ENCODE measurements around the gene COL27A1. TPM values are rescaled to one million over a fixed set of nuclear protein-coding genes. Genes with fewer than 3 reads are reported as not detected.

COL27A1 gene
- total RNA-seq, 1 donor from 2014 or later = 3.9 TPM

- no peak for DNase-seq
- no peak overlapping the region for H3K4me3 Mint-ChIP-seq (ENCODE audit: unreplicated experiment)
- no peak overlapping the region for H3K27ac Mint-ChIP-seq (ENCODE audit: unreplicated experiment)
- TF ChIP-seq, protein P1, sequence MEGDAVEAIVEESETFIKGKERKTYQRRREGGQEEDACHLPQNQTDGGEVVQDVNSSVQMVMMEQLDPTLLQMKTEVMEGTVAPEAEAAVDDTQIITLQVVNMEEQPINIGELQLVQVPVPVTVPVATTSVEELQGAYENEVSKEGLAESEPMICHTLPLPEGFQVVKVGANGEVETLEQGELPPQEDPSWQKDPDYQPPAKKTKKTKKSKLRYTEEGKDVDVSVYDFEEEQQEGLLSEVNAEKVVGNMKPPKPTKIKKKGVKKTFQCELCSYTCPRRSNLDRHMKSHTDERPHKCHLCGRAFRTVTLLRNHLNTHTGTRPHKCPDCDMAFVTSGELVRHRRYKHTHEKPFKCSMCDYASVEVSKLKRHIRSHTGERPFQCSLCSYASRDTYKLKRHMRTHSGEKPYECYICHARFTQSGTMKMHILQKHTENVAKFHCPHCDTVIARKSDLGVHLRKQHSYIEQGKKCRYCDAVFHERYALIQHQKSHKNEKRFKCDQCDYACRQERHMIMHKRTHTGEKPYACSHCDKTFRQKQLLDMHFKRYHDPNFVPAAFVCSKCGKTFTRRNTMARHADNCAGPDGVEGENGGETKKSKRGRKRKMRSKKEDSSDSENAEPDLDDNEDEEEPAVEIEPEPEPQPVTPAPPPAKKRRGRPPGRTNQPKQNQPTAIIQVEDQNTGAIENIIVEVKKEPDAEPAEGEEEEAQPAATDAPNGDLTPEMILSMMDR (IDR thresholded peaks at IDR 0.05; ENCODE audit: partially characterized antibody, unreplicated experiment) = no peak
- H3K9me3 Mint-ChIP-seq (ENCODE audit: unreplicated experiment) = peaks cover 8% of the 10 kb centered on the region
- H3K36me3 Mint-ChIP-seq (ENCODE audit: unreplicated experiment) = peaks cover 10% of the 10 kb centered on the region
- peaks cover 2% of the 10 kb centered on the region for H3K4me1 Mint-ChIP-seq (ENCODE audit: low read depth, unreplicated experiment)
- peaks cover 4% of the 10 kb centered on the region for H3K27me3 Mint-ChIP-seq (ENCODE audit: unreplicated experiment)
These were observed 13.6 kb upstream of the COL27A1 start for GRCh38 chr9:114141553-114142402.

GRCh38 chr9:114143234-114143633 is 12.1 kb upstream of the COL27A1 start:
- Mint-ChIP-seq H3K9me3 (ENCODE audit: unreplicated experiment) (peaks cover 1% of the 10 kb centered on the region), H3K36me3 (ENCODE audit: unreplicated experiment) (no peaks in the 10 kb centered on the region)

GRCh38 chr9:114146735-114147134 is 8.6 kb upstream of the COL27A1 start:
- DNase-seq = no peak
- Mint-ChIP-seq H3K27me3 (ENCODE audit: unreplicated experiment) (no peaks in the 10 kb centered on the region), H3K27ac (ENCODE audit: unreplicated experiment) (no peak overlapping the region), H3K9me3 (ENCODE audit: unreplicated experiment) (no peaks in the 10 kb centered on the region), H3K4me3 (ENCODE audit: unreplicated experiment) (no peak overlapping the region), H3K4me1 (ENCODE audit: low read depth, unreplicated experiment) (no peaks in the 10 kb centered on the region), H3K36me3 (ENCODE audit: unreplicated experiment) (no peaks in the 10 kb centered on the region)
- TF ChIP-seq, protein P1 (IDR thresholded peaks at IDR 0.05; ENCODE audit: partially characterized antibody, unreplicated experiment) = no peak

More at GRCh38 chr9:114143234-114143633, 12.1 kb upstream of the COL27A1 start:
- peaks cover 4% of the 10 kb centered on the region for H3K27me3 Mint-ChIP-seq (ENCODE audit: unreplicated experiment)
- TF ChIP-seq, protein P1 (IDR thresholded peaks at IDR 0.05; ENCODE audit: partially characterized antibody, unreplicated experiment) = no peak
- H3K4me1 Mint-ChIP-seq (ENCODE audit: low read depth, unreplicated experiment) = peaks cover 2% of the 10 kb centered on the region
- DNase-seq = no peak
- no peak overlapping the region for H3K4me3 Mint-ChIP-seq (ENCODE audit: unreplicated experiment)
- H3K27ac Mint-ChIP-seq (ENCODE audit: unreplicated experiment) = no peak overlapping the region

DNA sequence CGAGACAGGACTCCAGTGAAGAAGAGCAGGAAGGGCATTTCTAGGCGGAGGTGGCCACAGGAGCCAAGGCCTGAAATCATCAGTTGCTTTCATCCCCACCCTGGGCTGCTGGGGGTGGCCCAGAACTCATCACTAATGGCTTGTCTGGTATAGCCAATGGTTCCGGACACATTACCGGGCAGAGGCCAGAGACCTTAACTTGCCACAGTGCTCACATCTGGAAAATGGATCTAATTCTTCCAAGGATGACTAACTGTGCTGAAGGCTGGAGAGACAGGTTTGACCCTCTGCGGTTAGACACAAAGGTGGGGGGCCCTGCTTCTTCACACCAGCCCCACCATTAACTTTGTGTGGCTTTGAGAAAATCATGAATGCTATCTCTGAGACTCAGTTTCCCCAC is 6.2 kb upstream of the COL27A1 start:
- H3K4me3 Mint-ChIP-seq (ENCODE audit: unreplicated experiment) = no peak overlapping the region
- peaks cover under 1% of the 10 kb centered on the region for H3K27me3 Mint-ChIP-seq (ENCODE audit: unreplicated experiment)
- TF ChIP-seq, protein P1 (IDR thresholded peaks at IDR 0.05; ENCODE audit: partially characterized antibody, unreplicated experiment) = no peak
- peaks cover 6% of the 10 kb centered on the region for H3K4me1 Mint-ChIP-seq (ENCODE audit: low read depth, unreplicated experiment)
- no peaks in the 10 kb centered on the region for H3K36me3 Mint-ChIP-seq (ENCODE audit: unreplicated experiment)
- no peak overlapping the region for H3K27ac Mint-ChIP-seq (ENCODE audit: unreplicated experiment)
- no peak for DNase-seq
- H3K9me3 Mint-ChIP-seq (ENCODE audit: unreplicated experiment) = peaks cover 1% of the 10 kb centered on the region

- Mint-ChIP-seq H3K36me3 (ENCODE audit: unreplicated experiment) (no peaks in the 10 kb centered on the region), H3K4me1 (ENCODE audit: low read depth, unreplicated experiment) (peaks cover 12% of the 10 kb centered on the region), H3K9me3 (ENCODE audit: unreplicated experiment) (peaks cover 5% of the 10 kb centered on the region), H3K4me3 (ENCODE audit: unreplicated experiment) (no peak overlapping the region), H3K27me3 (ENCODE audit: unreplicated experiment) (peaks cover 7% of the 10 kb centered on the region), H3K27ac (ENCODE audit: unreplicated experiment) (no peak overlapping the region)
- DNase-seq = no peak
- TF ChIP-seq, protein P1 (IDR thresholded peaks at IDR 0.05; ENCODE audit: partially characterized antibody, unreplicated experiment) = no peak
These were observed 5.5 kb upstream of the COL27A1 start for GRCh38 chr9:114149765-114150340.
